ENCODE data around the gene P3H2. TPM values are rescaled to one million over a fixed set of nuclear protein-coding genes. Genes with fewer than 3 reads are reported as not detected.

Gene P3H2
- total and polyA plus RNA-seq, 9 of the 15 experiments (the other 6 are each of a cell fraction or from before 2014, with no cell fraction given), result 0.04 to 0.26 (median 0.22) TPM; not detected in 6

GRCh38 chr3:190053919-190054672 lies 66.6 kb downstream of the P3H2 start (continued):
- TF ChIP-seq, protein P1, sequence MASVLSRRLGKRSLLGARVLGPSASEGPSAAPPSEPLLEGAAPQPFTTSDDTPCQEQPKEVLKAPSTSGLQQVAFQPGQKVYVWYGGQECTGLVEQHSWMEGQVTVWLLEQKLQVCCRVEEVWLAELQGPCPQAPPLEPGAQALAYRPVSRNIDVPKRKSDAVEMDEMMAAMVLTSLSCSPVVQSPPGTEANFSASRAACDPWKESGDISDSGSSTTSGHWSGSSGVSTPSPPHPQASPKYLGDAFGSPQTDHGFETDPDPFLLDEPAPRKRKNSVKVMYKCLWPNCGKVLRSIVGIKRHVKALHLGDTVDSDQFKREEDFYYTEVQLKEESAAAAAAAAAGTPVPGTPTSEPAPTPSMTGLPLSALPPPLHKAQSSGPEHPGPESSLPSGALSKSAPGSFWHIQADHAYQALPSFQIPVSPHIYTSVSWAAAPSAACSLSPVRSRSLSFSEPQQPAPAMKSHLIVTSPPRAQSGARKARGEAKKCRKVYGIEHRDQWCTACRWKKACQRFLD (CRISPR knock-in tag; IDR thresholded peaks at IDR 0.05), result no peak
- TF ChIP-seq FOXJ3 (CRISPR knock-in tag; IDR thresholded peaks at IDR 0.05) (no peak), POLR3A (IDR thresholded peaks at IDR 0.05; ENCODE audit: borderline replicate concordance, extremely low read depth, insufficient read depth, insufficient read length) (no peak), ARID3A (IDR thresholded peaks at IDR 0.05; ENCODE audit: borderline replicate concordance, low read depth, low read length) (no peak), ZNF277 (CRISPR knock-in tag; IDR thresholded peaks at IDR 0.05; ENCODE audit: borderline replicate concordance) (no peak)
